ENCODE results near the gene UNC80.

Gene UNC80

DNA sequence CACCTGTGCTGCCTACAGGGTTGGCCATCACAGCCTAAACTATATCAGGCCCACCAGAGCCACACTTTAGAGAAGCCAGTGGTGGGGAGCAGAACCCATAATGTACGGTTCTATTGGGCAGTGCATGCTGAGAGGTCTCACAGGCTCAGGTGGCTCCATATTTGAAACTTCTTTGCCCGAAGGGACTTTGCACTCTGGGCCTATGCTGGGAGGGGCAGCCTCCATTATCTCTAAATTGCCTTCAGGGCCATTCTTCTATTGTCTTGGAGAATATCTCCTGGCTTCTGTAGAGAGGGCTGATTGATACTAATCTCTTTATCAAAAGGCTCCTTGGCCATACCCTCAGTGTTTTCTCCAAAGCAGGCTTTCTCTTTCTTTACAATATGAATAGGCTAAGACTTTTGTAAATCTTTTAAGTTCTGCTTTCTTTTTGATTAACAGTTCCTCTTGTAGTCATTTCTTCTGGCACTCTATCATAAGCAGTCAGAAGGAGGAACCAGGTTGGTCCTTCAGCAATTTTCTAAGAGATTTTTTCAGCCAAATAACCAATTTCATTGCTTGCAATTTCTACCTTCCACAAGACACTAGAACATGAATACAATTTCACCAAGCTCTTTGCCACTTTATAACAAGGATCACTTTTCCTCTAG, 275.3 kb downstream of the UNC80 start:
- TF ChIP-seq POLR2AphosphoS5 (IDR thresholded peaks at IDR 0.05; ENCODE audit: low read depth, low read length) = no peak
- TF ChIP-seq POLR2A (IDR thresholded peaks at IDR 0.05; ENCODE audit: low read depth, low read length) = no peak
- no peak for TF ChIP-seq SPI1 (IDR thresholded peaks at IDR 0.05; ENCODE audit: low read depth, low read length)
- TF ChIP-seq POU2F2 (IDR thresholded peaks at IDR 0.05; ENCODE audit: low read depth, low read length) = no peak
- no peak for TF ChIP-seq PAX5 (IDR thresholded peaks at IDR 0.05; ENCODE audit: insufficient read depth, low read length, severe bottlenecking)
- no peak for TF ChIP-seq TAF1 (IDR thresholded peaks at IDR 0.05; ENCODE audit: low read depth, low read length)
- DNase-seq (ENCODE audit: insufficient read length, low spot score) (no peak), FAIRE-seq (no peak)

All from GM12891 (cell line).